Ovary (tissue), 3 donors: ENCODE results near the gene LRRC46.

Experiments
- EP300 ChIP-seq: sonication (generic); formaldehyde crosslinking; IDR thresholded peaks from one replicate; pipeline ENCODE4 v1.6.1; 2017; ENCODE audit warnings: antibody characterized with exemption
- POLR2A ChIP-seq: fragments of 450-650 bp; IDR thresholded peaks from one replicate; pipeline ENCODE4 v1.6.1; 2017; ENCODE audit warnings: antibody characterized with exemption, mild to moderate bottlenecking, moderate library complexity
- TF ChIP-seq, protein P1 (sequence below), 3 donors: fragments of 450-650 bp in 2 of 3; fragments of 200-600 bp in 1 of 3; IDR thresholded peaks; one replicate each; pipeline versions ENCODE4 v1.5.1 to v1.8.0; 2016 to 2022; ENCODE audit warnings: antibody characterized with exemption in 3 of 3, mild to moderate bottlenecking in 1 of 3
- donor health status: DM: no; HTN: no; CAD: no.

DNA sequence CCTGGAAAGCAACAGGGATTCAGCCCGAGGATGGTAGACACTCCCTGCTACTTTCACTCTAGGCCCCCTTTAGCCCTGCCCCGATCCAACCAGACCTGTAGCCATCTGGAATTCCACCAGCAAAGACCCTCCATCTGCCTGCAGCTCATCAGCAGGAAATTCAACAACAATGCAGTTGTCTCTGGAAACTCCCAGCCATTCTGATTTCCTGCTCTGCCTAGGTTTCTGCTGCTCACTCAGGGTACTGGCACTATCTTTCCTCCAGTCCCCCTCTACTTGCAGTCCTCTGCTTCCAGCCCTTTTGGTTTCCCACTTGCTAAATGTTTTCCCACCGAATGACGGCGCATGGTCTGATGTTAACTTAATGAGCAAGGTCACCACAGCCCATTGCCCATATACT lies 22.1 kb downstream of the LRRC46 start:
- TF ChIP-seq, protein P1, sequence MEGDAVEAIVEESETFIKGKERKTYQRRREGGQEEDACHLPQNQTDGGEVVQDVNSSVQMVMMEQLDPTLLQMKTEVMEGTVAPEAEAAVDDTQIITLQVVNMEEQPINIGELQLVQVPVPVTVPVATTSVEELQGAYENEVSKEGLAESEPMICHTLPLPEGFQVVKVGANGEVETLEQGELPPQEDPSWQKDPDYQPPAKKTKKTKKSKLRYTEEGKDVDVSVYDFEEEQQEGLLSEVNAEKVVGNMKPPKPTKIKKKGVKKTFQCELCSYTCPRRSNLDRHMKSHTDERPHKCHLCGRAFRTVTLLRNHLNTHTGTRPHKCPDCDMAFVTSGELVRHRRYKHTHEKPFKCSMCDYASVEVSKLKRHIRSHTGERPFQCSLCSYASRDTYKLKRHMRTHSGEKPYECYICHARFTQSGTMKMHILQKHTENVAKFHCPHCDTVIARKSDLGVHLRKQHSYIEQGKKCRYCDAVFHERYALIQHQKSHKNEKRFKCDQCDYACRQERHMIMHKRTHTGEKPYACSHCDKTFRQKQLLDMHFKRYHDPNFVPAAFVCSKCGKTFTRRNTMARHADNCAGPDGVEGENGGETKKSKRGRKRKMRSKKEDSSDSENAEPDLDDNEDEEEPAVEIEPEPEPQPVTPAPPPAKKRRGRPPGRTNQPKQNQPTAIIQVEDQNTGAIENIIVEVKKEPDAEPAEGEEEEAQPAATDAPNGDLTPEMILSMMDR (IDR thresholded peaks at IDR 0.05), result no peak
- TF ChIP-seq POLR2A (no peak), EP300 (no peak)
